Aorta (tissue), 5 donors: ENCODE measurements around the gene SLC7A11. TPM values are rescaled to one million over a fixed set of nuclear protein-coding genes. Genes with fewer than 3 reads are reported as not detected.

Source experiments
- ATAC-seq: fragments of 200-7000 bp; cut with Tn5 transposase; one replicate; pipeline ENCODE4 v1.9.1; 2022; ENCODE audit warnings: moderate library complexity; ENCODE audit not compliant: low FRiP score
- DNase-seq, 2 donors: peaks; one replicate each; pipeline ENCODE4 v3.0.0-alpha.2; 2020
- H3K27ac ChIP-seq, 2 donors: one replicate each; pipeline ENCODE4 v1.5.1; 2013; ENCODE audit warnings: low read length in 2 of 2, mild to moderate bottlenecking in 2 of 2, moderate library complexity in 2 of 2, control low read depth in 1 of 2, inconsistent platforms in 1 of 2, low read depth in 1 of 2
- H3K27me3 ChIP-seq, 2 donors: one replicate each; pipeline ENCODE4 v1.6.1; 2013; ENCODE audit warnings: control low read depth in 1 of 2, low read length in 1 of 2, mild to moderate bottlenecking in 1 of 2, moderate library complexity in 1 of 2; ENCODE audit not compliant: insufficient read depth in 2 of 2, control insufficient read depth in 1 of 2
- H3K36me3 ChIP-seq, 2 donors: one replicate each; pipeline ENCODE4 v1.6.1; 2013; ENCODE audit warnings: control low read depth in 1 of 2, low read length in 1 of 2, mild to moderate bottlenecking in 1 of 2; ENCODE audit not compliant: insufficient read depth in 2 of 2, control insufficient read depth in 1 of 2
- H3K4me1 ChIP-seq, 2 donors: one replicate each; pipeline ENCODE4 v1.6.1; 2013; ENCODE audit warnings: low read length in 2 of 2, control low read depth in 1 of 2, mild to moderate bottlenecking in 1 of 2, moderate library complexity in 1 of 2; ENCODE audit not compliant: insufficient read depth in 2 of 2, control insufficient read depth in 1 of 2
- H3K4me3 ChIP-seq, 2 donors: one replicate each; pipeline ENCODE4 v1.5.1; 2013; ENCODE audit warnings: low read length in 2 of 2, control low read depth in 1 of 2, mild to moderate bottlenecking in 1 of 2
- H3K9me3 ChIP-seq: one replicate; pipeline ENCODE4 v1.6.1; 2013; ENCODE audit warnings: mild to moderate bottlenecking, low read length; ENCODE audit not compliant: control insufficient read depth
- WGBS, 2 donors: extraction: QIAGEN DNeasy Blood & Tissue Kit; methylation state at CpG; one replicate each; pipeline ENCODE4 v1.1.7; 2013; 5-methylcytosine and 5-hydroxymethylcytosine counted together
- intact Hi-C, 2 donors: fragments of 100-400 bp; cut with DNase I; formaldehyde crosslinking; loops; one replicate each; pipeline versions ENCODE4 v1.14.2 to v1.15.0; 2022
- polyA plus RNA-seq, 2 donors: library from polyadenylated mRNA; stranded (reverse); fragments of 200-250 nt; gene quantifications; one replicate each; pipeline ENCODE4 v1.2.3, GENCODE V29; 2013
- total RNA-seq, 2 donors: library from RNA; stranded (reverse); fragmentation: NEBNext Ultra II Directional; extraction: Animal tissue kit (Norgen Biotek cat#: 25700); gene quantifications; one replicate each; pipeline ENCODE4 v1.2.1, GENCODE V29; 2021
- donor health status: healthy with polysubstance abuse.
- donor health status: Bipolar disorder and iron deficiency.
- donor health status: DM: no; HTN: no; CAD: no.
- donor health status: DM: no; HTN: no; CAD: no.
- donor health status: DM: yes; HTN: yes; CAD: no.

Gene SLC7A11
- total and polyA plus RNA-seq, 4 donors, result 0.13 to 1.5 (median 0.51) TPM

GRCh38 chr4:138205531-138206233, 36.5 kb downstream of the SLC7A11 start:
- Histone ChIP-seq H3K9me3 (no peaks in the 10 kb centered on the region), H3K4me1 (no peaks in the 10 kb centered on the region), H3K4me3 (no peak overlapping the region), H3K27me3 (no peaks in the 10 kb centered on the region), H3K27ac (no peak overlapping the region), H3K36me3 (no peaks in the 10 kb centered on the region)
- WGBS, 2 donors, result 89 to 91% methylated on average over 1 of the region's 1 CpG
- DNase-seq (no peak), ATAC-seq (no peak)
- intact Hi-C loops, result no loop called here

DNA sequence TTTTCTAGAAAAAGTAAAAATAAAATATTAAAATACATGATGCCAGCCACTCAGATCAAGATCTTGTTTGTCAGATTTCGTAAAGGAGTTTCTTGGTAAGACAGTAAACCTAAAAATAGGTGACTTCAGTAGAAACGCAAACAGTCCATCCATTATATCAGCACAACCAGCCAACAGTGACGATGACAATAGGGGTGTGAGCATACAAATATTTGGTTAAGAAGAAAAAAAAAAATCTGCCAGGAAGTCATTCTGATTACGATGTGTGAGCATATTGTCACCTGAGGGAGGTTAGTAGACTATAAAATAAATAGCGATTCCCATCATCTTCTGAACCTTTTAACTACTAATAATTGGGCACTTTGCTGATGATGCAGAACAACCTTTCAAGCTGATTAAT, 37.6 kb downstream of the SLC7A11 start:
- DNase-seq (no peak), ATAC-seq (no peak)
- H3K4me1 ChIP-seq, result no peaks in the 10 kb centered on the region
- intact Hi-C loops, result no loop called here
- H3K9me3 ChIP-seq, result no peaks in the 10 kb centered on the region
- no peak overlapping the region for H3K27ac ChIP-seq
- no peaks in the 10 kb centered on the region for H3K27me3 ChIP-seq
- WGBS, 2 donors, result 84 to 88% methylated on average over 5 of the region's 5 CpGs
- H3K36me3 ChIP-seq, result no peaks in the 10 kb centered on the region
- no peak overlapping the region for H3K4me3 ChIP-seq

DNA sequence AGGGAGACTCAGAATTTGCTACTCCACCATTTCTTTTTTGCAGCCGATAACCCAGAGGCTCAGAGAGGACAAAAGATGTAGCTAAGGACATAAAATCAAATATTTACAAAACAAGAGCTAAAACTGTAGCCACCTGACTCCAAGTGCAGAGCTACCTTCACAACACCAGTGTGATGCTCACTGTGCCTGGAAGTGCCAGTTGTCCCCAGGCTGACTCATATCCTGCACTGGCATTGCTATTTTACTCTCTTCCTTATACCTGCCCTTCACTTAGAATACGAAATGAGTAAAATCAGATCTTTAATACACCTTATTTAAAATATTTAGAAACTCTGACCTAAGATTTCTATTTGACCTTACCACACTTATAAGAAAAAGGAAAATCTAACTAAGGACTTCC, 39.5 kb downstream of the SLC7A11 start:
- intact Hi-C loops, result no loop called here
- Histone ChIP-seq H3K9me3 (no peaks in the 10 kb centered on the region), H3K4me1 (no peaks in the 10 kb centered on the region), H3K27ac (no peak overlapping the region), H3K36me3 (no peaks in the 10 kb centered on the region), H3K27me3 (no peaks in the 10 kb centered on the region), H3K4me3 (no peak overlapping the region)
- 96 to 98% methylated on average over 2 of the region's 2 CpGs for WGBS, 2 donors
- ATAC-seq (no peak), DNase-seq (no peak)

DNA sequence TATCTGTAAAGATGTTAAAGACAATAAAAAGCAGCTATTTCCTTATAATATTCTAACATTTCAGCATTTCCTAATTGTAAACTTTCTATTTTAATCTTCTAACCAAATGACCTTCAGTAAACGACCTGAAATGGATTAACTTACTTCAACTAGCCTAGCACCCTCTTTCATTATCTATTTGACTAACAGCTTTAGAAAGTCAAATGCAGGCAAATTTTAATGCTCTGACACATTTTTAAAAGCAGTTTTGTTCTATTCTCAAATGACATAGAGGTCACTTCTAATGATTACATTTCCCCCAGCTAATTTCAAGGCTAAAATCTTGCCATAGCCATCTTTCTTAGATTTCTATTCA, 41.9 kb downstream of the SLC7A11 start:
- Histone ChIP-seq H3K27ac (no peak overlapping the region), H3K27me3 (no peaks in the 10 kb centered on the region), H3K36me3 (no peaks in the 10 kb centered on the region), H3K4me1 (no peaks in the 10 kb centered on the region), H3K9me3 (no peaks in the 10 kb centered on the region), H3K4me3 (no peak overlapping the region)
- no peak for DNase-seq
- no peak for ATAC-seq
- 66% methylated on average over 1 of the region's 1 CpG for WGBS, 2 donors
- intact Hi-C loops, result no loop called here

DNA sequence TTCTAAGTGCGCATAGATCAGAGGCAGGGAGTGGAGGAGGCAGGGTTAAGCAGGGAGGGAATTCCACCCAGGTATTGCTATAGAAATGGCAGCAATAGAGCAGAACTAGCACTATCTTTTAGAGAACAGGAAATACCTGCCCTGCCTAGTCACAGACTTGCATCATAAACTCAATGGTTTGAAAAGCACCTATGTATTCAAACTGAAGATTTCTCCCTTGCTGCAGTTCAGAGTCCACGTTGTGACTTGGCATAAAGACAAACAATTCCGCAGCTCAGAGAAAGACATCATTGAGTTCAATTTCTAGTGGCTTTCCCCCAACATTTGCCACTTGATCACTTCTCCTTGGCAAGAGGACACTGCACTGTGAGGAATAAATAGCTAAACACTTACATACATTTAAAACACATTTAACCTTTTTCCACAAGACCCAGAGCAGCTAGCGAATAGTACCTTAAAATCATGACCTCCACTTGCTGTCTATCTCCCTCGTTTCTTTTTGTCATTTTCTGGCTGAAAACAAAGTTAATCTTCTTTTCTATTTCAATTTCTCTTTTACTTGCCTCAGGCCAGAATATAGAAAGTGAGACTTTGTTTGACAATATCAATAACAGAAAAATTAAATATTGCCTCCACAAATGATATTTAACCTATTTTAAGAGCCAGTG, 42.4 kb downstream of the SLC7A11 start:
- 70 to 73% methylated on average over 5 of the region's 5 CpGs for WGBS, 2 donors
- H3K36me3 ChIP-seq, result no peaks in the 10 kb centered on the region
- no peaks in the 10 kb centered on the region for H3K9me3 ChIP-seq
- no peak overlapping the region for H3K4me3 ChIP-seq
- H3K27me3 ChIP-seq, result no peaks in the 10 kb centered on the region
- ATAC-seq, result no peak
- DNase-seq, result no peak
- intact Hi-C loops, result no loop called here
- no peaks in the 10 kb centered on the region for H3K4me1 ChIP-seq
- H3K27ac ChIP-seq, result no peak overlapping the region

GRCh38 chr4:138196153-138196552, 46.0 kb downstream of the SLC7A11 start:
- H3K4me1 ChIP-seq, result no peaks in the 10 kb centered on the region
- no peak overlapping the region for H3K4me3 ChIP-seq
- intact Hi-C loops, result no loop called here
- DNase-seq (no peak), ATAC-seq (no peak)
- H3K27me3 ChIP-seq, result no peaks in the 10 kb centered on the region
- H3K27ac ChIP-seq, result no peak overlapping the region
- no peaks in the 10 kb centered on the region for H3K36me3 ChIP-seq
- H3K9me3 ChIP-seq, result no peaks in the 10 kb centered on the region
- 77 to 81% methylated on average over 3 of the region's 3 CpGs for WGBS, 2 donors

GRCh38 chr4:138193963-138194362, 48.2 kb downstream of the SLC7A11 start:
- no peaks in the 10 kb centered on the region for H3K9me3 ChIP-seq
- no peaks in the 10 kb centered on the region for H3K27me3 ChIP-seq
- no peak for ATAC-seq
- H3K27ac ChIP-seq, result no peak overlapping the region
- H3K4me3 ChIP-seq, result no peak overlapping the region
- H3K4me1 ChIP-seq, result no peaks in the 10 kb centered on the region
- intact Hi-C loops, result loop anchor here in 1 of 2 donors (5.0 kb wide), 1 partner anchor 478 kb away; no protein-coding TSS in a partner anchor
- H3K36me3 ChIP-seq, result no peaks in the 10 kb centered on the region
- DNase-seq, result no peak
- 89 to 99% methylated on average over 1 of the region's 1 CpG for WGBS, 2 donors

- no peaks in the 10 kb centered on the region for H3K36me3 ChIP-seq
- H3K4me1 ChIP-seq, result no peaks in the 10 kb centered on the region
- intact Hi-C loops, result loop anchor here in 1 of 2 donors (5.0 kb wide), 1 partner anchor 480 kb away; no protein-coding TSS in a partner anchor
- no peaks in the 10 kb centered on the region for H3K27me3 ChIP-seq
- no peak overlapping the region for H3K4me3 ChIP-seq
- no peak overlapping the region for H3K27ac ChIP-seq
- no peak for DNase-seq
- H3K9me3 ChIP-seq, result no peaks in the 10 kb centered on the region
- 86 to 87% methylated on average over 2 of the region's 2 CpGs for WGBS, 2 donors
- ATAC-seq, result no peak
These were observed 50.0 kb downstream of the SLC7A11 start for GRCh38 chr4:138192113-138192512.

DNA sequence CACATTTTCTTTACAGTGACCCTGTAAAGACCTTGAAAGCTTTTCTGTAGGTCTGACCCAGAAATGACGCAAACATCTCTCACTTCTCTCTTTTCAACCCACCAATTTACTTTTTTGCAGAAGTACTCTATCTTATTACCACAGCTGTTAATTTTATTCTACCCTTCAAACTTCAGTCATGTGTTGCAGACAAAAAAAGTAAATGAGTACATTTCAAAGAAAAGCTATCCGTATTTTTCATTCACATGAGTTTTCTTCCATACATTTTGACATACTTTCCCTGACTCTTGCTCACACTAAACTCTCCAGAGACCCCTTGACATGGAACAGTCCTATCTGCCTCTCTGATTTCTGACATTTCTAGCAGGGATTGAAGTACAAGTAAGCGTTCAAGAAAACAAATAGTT, 51.7 kb downstream of the SLC7A11 start:
- no peak overlapping the region for H3K4me3 ChIP-seq
- no peak for ATAC-seq
- intact Hi-C loops, result loop anchor here in 1 of 2 donors (5.0 kb wide), 1 partner anchor 482 kb away; no protein-coding TSS in a partner anchor
- H3K9me3 ChIP-seq, result no peaks in the 10 kb centered on the region
- H3K27ac ChIP-seq, result no peak overlapping the region
- DNase-seq, result no peak
- no peaks in the 10 kb centered on the region for H3K27me3 ChIP-seq
- H3K36me3 ChIP-seq, result no peaks in the 10 kb centered on the region
- 58 to 64% methylated on average over 3 of the region's 3 CpGs for WGBS, 2 donors
- H3K4me1 ChIP-seq, result no peaks in the 10 kb centered on the region
